Karpas-422 (cell line): ENCODE measurements around the gene LARP7. TPM values are rescaled to one million over a fixed set of nuclear protein-coding genes. Genes with fewer than 3 reads are reported as not detected.
A peak's percentile ranks its signal among the peaks of the same experiment; 100 is the strongest.
"Not testable (repeated sequence)": the region's sequence is repeated elsewhere in the genome, so short reads cannot be mapped to it uniquely, and the experiment has no call there.

Experiments
- DNase-seq: peaks from one replicate; pipeline ENCODE4 v3.0.0-alpha.2; 2015
- H2AFZ ChIP-seq: fragments of 200-600 bp; sonication (generic); 2 replicates; pipeline ENCODE4 v1.6.1; 2014; ENCODE audit warnings: antibody characterized with exemption, low read length, mixed read lengths
- H3K27ac ChIP-seq: fragments of 200-600 bp; sonication (generic); 2 replicates; pipeline ENCODE4 v1.5.1; 2014; ENCODE audit warnings: mild to moderate bottlenecking, low read length, moderate library complexity
- H3K27me3 ChIP-seq: fragments of 200-600 bp; sonication (generic); 2 replicates; pipeline ENCODE4 v1.6.1; 2014; ENCODE audit warnings: low read length, mixed read lengths
- H3K36me3 ChIP-seq: fragments of 200-600 bp; sonication (generic); 2 replicates; pipeline ENCODE4 v1.6.1; 2014; ENCODE audit warnings: low read length, mixed read lengths; ENCODE audit not compliant: insufficient read depth
- H3K4me1 ChIP-seq: fragments of 200-600 bp; sonication (generic); 2 replicates; pipeline ENCODE4 v1.6.1; 2014; ENCODE audit warnings: mild to moderate bottlenecking, low read length, mixed read lengths
- H3K4me2 ChIP-seq: fragments of 200-600 bp; sonication (generic); 2 replicates; pipeline ENCODE4 v1.6.1; 2014; ENCODE audit warnings: low read length, low read depth, mild to moderate bottlenecking; ENCODE audit not compliant: poor library complexity, severe bottlenecking
- H3K4me3 ChIP-seq: fragments of 200-600 bp; sonication (generic); 2 replicates; pipeline ENCODE4 v1.5.1; 2014; ENCODE audit warnings: mild to moderate bottlenecking, antibody characterized with exemption, low read length, mixed read lengths
- H3K79me2 ChIP-seq: fragments of 200-600 bp; sonication (generic); 2 replicates; pipeline ENCODE4 v1.6.1; 2014; ENCODE audit warnings: mild to moderate bottlenecking, low read length, mixed read lengths
- H3K9ac ChIP-seq: fragments of 200-600 bp; sonication (generic); 2 replicates; pipeline ENCODE4 v1.6.0; 2014; ENCODE audit warnings: low read length
- H3K9me2 ChIP-seq: fragments of 200-600 bp; sonication (generic), shearing (Covaris generic); replicated peaks from 2 replicates; pipeline ENCODE4 v1.6.0; 2014; ENCODE audit warnings: mild to moderate bottlenecking, low read length, moderate library complexity; ENCODE audit not compliant: insufficient read depth
- H3K9me3 ChIP-seq: fragments of 300-700, 200-600 bp; sonication (generic); 2 replicates; pipeline ENCODE4 v1.6.1; 2014; ENCODE audit warnings: low read length, mixed read lengths
- H4K20me1 ChIP-seq: fragments of 200-600 bp; sonication (generic); 2 replicates; pipeline ENCODE4 v1.6.1; 2014; ENCODE audit warnings: mild to moderate bottlenecking, antibody characterized with exemption, low read length, low read depth; ENCODE audit not compliant: insufficient read depth
- total RNA-seq: library from RNA; depleted of rRNA; stranded (reverse); fragments of >200 nt; shearing (Covaris generic); gene quantifications from 2 replicates; pipeline ENCODE4 v1.2.3, GENCODE V29; 2014; ENCODE audit warnings: low replicate concordance

Gene LARP7
- total RNA-seq, 1 experiment from 2014 or later: 53.9 TPM

DNA sequence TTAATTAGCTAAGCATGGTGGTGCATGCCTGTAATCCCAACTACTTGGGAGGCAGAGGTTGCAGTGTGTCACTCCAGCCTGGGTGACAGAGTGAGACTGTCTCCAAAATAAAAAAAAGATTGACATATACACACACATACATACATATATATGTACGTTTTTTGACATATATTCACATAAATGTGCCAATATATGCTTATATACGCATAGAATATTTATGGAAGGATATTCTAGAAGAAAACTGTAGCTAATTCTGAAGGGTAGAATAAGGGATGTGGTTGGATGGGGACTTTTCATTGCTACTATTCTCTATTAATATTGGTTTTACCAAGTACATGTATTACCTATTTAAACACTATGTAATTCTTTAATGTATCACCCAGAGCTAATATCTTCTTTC lies 20.0 kb upstream of the LARP7 start:
- Histone ChIP-seq H4K20me1 (no peaks in the 10 kb centered on the region), H2AFZ (no peak overlapping the region), H3K36me3 (peaks cover 30% of the 10 kb centered on the region; the same call in 1 of the 2 replicates), H3K4me1 (no peaks in the 10 kb centered on the region), H3K4me3 (no peak overlapping the region), H3K79me2 (no peaks in the 10 kb centered on the region), H3K9me3 (no peaks in the 10 kb centered on the region), H3K27ac (no peak overlapping the region), H3K4me2 (no peak overlapping the region), H3K9me2 (no peaks in the 10 kb centered on the region), H3K27me3 (no peaks in the 10 kb centered on the region), H3K9ac (no peak overlapping the region)
- DNase-seq: no peak

GRCh38 chr4:112626228-112626627 lies 10.7 kb upstream of the LARP7 start:
- peaks cover 27% of the 10 kb centered on the region; the same call in 1 of the 2 replicates for H3K36me3 ChIP-seq
- H4K20me1 ChIP-seq: no peaks in the 10 kb centered on the region

DNA sequence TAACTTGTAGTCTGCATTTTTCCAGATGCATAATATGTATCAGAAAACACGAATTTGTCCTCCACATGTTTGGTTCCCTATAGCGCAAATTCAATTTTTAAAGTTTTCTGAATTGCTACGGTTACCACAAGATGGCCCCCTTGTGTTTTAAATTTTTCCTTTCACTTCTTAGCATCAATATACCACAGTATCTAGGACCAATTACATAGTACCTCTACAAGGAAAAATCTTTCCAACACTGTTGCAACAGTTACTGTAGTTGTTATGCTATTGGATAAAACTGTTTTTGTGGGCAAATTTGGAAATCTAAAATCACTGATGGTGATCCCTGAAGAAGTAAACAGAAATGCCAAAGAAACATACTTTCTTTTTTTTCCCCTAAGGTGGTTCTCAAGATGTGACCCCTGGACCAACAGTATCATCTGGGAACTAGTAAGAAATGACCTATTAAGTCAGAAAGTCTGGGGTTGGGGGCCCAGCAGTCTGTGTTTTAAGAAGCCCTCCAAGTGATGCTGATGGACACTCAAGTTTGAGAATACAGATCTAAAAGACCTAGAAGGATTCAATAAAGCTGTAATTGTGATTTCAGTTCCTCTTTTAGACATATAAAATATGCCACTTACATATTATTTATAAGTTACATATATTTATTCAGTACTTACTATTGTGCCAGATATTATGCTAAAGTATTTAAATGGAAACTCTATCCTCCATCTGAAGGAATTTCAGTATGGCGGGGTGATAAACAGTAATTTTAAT lies 3.3 kb upstream of the LARP7 start:
- H3K9me2 ChIP-seq: no peaks in the 10 kb centered on the region
- no peaks in the 10 kb centered on the region for H3K27me3 ChIP-seq
- peak overlapping the region; percentile 31; the same call in 1 of the 2 replicates for H3K4me3 ChIP-seq
- peaks cover 42% of the 10 kb centered on the region for H3K4me1 ChIP-seq
- no peaks in the 10 kb centered on the region for H4K20me1 ChIP-seq
- H3K9me3 ChIP-seq: no peaks in the 10 kb centered on the region
- H3K27ac ChIP-seq: peak overlapping the region; percentile 69
- peak overlapping the region; percentile 41 for H3K9ac ChIP-seq
- 0 out of 2 replicates have a peak overlapping the region, but pooled peaks have one; percentile 23 for H2AFZ ChIP-seq
- peak overlapping the region; percentile 78 for H3K4me2 ChIP-seq
- peaks cover 18% of the 10 kb centered on the region; the same call in 1 of the 2 replicates for H3K36me3 ChIP-seq
- DNase-seq: peak; percentile 78
- H3K79me2 ChIP-seq: peaks cover 56% of the 10 kb centered on the region

More at GRCh38 chr4:112626228-112626627, 10.7 kb upstream of the LARP7 start:
- H2AFZ ChIP-seq: no peak overlapping the region
- no peak overlapping the region for H3K27ac ChIP-seq
- no peaks in the 10 kb centered on the region for H3K9me3 ChIP-seq
- H3K79me2 ChIP-seq: 0 out of 2 replicates have a peak, but pooled peaks cover 2% of the 10 kb centered on the region
- no peak overlapping the region for H3K4me2 ChIP-seq
- H3K9ac ChIP-seq: no peak overlapping the region
- no peaks in the 10 kb centered on the region for H3K4me1 ChIP-seq
- no peak for DNase-seq
- H3K27me3 ChIP-seq: no peaks in the 10 kb centered on the region
- no peak overlapping the region for H3K4me3 ChIP-seq
- no peaks in the 10 kb centered on the region for H3K9me2 ChIP-seq

- Histone ChIP-seq H3K79me2 (peaks cover 86% of the 10 kb centered on the region), H3K4me3 (peak overlapping the region; percentile 80), H2AFZ (no peak overlapping the region; the same call in 1 of the 2 replicates)
Measured at GRCh38 chr4:112637552-112637866, 566 bp downstream of the LARP7 start.

GRCh38 chr4:112642526-112642925 lies 5.6 kb downstream of the LARP7 start:
- Histone ChIP-seq H2AFZ (no peak overlapping the region), H3K27ac (no peak overlapping the region), H3K36me3 (peaks cover 24% of the 10 kb centered on the region; the same call in 1 of the 2 replicates), H3K9ac (no peak overlapping the region), H3K27me3 (no peaks in the 10 kb centered on the region), H3K4me3 (no peak overlapping the region), H3K79me2 (peaks cover 56% of the 10 kb centered on the region), H4K20me1 (no peaks in the 10 kb centered on the region), H3K9me2 (no peaks in the 10 kb centered on the region), H3K4me1 (peaks cover 12% of the 10 kb centered on the region), H3K9me3 (no peaks in the 10 kb centered on the region), H3K4me2 (no peak overlapping the region)
- DNase-seq: no peak

More at GRCh38 chr4:112637552-112637866, 566 bp downstream of the LARP7 start:
- Histone ChIP-seq H3K4me2 (peak overlapping the region; percentile 88), H3K9ac (peak overlapping the region; percentile 90), H3K9me3 (no peaks in the 10 kb centered on the region), H3K36me3 (peaks cover 11% of the 10 kb centered on the region; the same call in 1 of the 2 replicates), H4K20me1 (no peaks in the 10 kb centered on the region), H3K9me2 (no peaks in the 10 kb centered on the region), H3K27ac (peak overlapping the region; percentile 79), H3K27me3 (no peaks in the 10 kb centered on the region), H3K4me1 (peaks cover 44% of the 10 kb centered on the region)
- no peak for DNase-seq

GRCh38 chr4:112644595-112645535 lies 7.9 kb downstream of the LARP7 start:
- H3K4me2 ChIP-seq, DNase-seq, H3K9me3 ChIP-seq, H4K20me1 ChIP-seq, H3K9ac ChIP-seq, H2AFZ ChIP-seq, H3K4me1 ChIP-seq, H3K27ac ChIP-seq, H3K4me3 ChIP-seq, H3K9me2 ChIP-seq, H3K27me3 ChIP-seq: not testable (repeated sequence)
- Histone ChIP-seq H3K36me3 (peaks cover 37% of the 10 kb centered on the region), H3K79me2 (peaks cover 34% of the 10 kb centered on the region)

- no peak overlapping the region for H3K9ac ChIP-seq
- H3K36me3 ChIP-seq: peaks cover 45% of the 10 kb centered on the region
Measured at GRCh38 chr4:112645541-112646329, 8.8 kb downstream of the LARP7 start.

More at GRCh38 chr4:112645541-112646329, 8.8 kb downstream of the LARP7 start:
- no peaks in the 10 kb centered on the region for H3K27me3 ChIP-seq
- no peaks in the 10 kb centered on the region for H3K9me2 ChIP-seq
- no peaks in the 10 kb centered on the region for H3K4me1 ChIP-seq
- H3K27ac ChIP-seq: no peak overlapping the region
- H3K4me2 ChIP-seq: no peak overlapping the region
- H3K4me3 ChIP-seq: no peak overlapping the region
- H2AFZ ChIP-seq: no peak overlapping the region
- H3K79me2 ChIP-seq: peaks cover 25% of the 10 kb centered on the region
- H3K9me3 ChIP-seq: no peaks in the 10 kb centered on the region
- no peaks in the 10 kb centered on the region for H4K20me1 ChIP-seq
- DNase-seq: no peak
